WERI-Rb-1 (cell line): ENCODE measurements around the gene GOLIM4.

ENCODE experiments used
- DNase-seq: peaks from one replicate; pipeline ENCODE4 v3.0.0-alpha.2; 2020
- H3K27ac ChIP-seq: fragments of 250-450 bp; sonication (Bioruptor Pico); 2 replicates; pipeline ENCODE4 v1.5.1; 2020; ENCODE audit warnings: mild to moderate bottlenecking, moderate library complexity
- H3K27me3 ChIP-seq: fragments of 250-450 bp; sonication (Bioruptor Pico); 2 replicates; pipeline ENCODE4 v1.5.1; 2021; ENCODE audit warnings: mild to moderate bottlenecking, low read depth, moderate library complexity; ENCODE audit not compliant: insufficient read depth, severe bottlenecking
- H3K36me3 ChIP-seq: fragments of 250-450 bp; sonication (Bioruptor Pico); 2 replicates; pipeline ENCODE4 v1.5.1; 2020; ENCODE audit warnings: mild to moderate bottlenecking, moderate library complexity
- H3K4me3 ChIP-seq: 2 replicates; pipeline ENCODE4 v1.5.1; 2011; ENCODE audit warnings: low read depth, mild to moderate bottlenecking, control low read depth, low read length
- H3K9me3 ChIP-seq: fragments of 250-450 bp; sonication (Bioruptor Pico); 2 replicates; pipeline ENCODE4 v1.5.1; 2021; ENCODE audit warnings: mild to moderate bottlenecking, moderate library complexity; ENCODE audit not compliant: severe bottlenecking
- CTCF ChIP-seq: IDR thresholded peaks from 2 replicates; pipeline ENCODE4 v1.5.1; 2011; ENCODE audit warnings: low read depth, mild to moderate bottlenecking, control low read depth, inconsistent platforms, low read length

The GOLIM4 gene

GRCh38 chr3:168052515-168052914, 43.2 kb downstream of the GOLIM4 start:
- H3K4me3 ChIP-seq: no peak overlapping the region
- TF ChIP-seq CTCF: no peak
- H3K27me3 ChIP-seq: no peaks in the 10 kb centered on the region
- no peaks in the 10 kb centered on the region; the same call in 1 of the 2 replicates for H3K36me3 ChIP-seq
- DNase-seq: no peak
- H3K27ac ChIP-seq: no peak overlapping the region
- no peaks in the 10 kb centered on the region for H3K9me3 ChIP-seq

DNA sequence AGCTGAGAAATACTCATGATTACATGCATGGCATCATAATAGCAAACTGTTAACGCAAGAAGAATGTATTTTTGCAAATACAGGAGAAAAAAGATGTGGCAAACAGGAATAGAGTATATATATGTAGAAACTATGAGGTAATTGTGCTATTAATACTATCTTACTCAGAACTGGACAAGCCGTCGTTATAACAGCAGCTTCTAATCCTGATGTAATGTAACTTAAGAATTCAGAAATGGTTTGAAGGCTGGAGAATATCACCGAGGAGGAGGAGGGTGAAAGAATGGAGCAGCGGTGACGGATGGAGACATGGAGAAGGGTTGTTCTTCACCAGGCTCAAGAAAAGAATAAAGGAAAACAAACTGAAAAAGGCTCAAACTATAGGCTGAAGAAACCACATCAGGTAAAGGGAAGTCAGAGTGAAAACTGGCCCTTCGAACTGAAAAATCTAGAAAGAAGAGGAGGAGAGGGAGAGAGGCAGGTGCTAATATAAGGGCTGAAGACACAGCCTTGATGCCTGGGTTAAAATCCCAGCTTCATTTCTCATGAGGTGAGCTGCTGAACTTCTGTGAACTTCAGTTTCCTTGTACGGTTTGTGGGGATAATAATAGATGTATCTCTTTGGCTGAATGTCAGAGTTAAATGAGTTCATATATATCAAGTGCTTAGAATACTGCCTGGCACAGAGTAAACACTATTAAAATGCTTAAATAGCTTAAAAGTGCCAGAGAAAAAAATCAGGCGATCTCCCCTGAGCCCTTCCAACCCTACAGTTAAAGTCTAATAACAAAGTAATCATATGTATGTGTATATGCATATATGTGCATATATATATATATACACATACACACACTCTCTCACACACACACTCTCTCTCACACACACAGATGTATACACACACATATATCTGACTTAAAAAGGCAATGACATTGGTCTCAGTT, 43.9 kb downstream of the GOLIM4 start:
- H3K4me3 ChIP-seq: no peak overlapping the region
- DNase-seq: no peak
- no peaks in the 10 kb centered on the region for H3K27me3 ChIP-seq
- no peak for TF ChIP-seq CTCF
- H3K36me3 ChIP-seq: no peaks in the 10 kb centered on the region; the same call in 1 of the 2 replicates
- no peak overlapping the region for H3K27ac ChIP-seq
- H3K9me3 ChIP-seq: no peaks in the 10 kb centered on the region

DNA sequence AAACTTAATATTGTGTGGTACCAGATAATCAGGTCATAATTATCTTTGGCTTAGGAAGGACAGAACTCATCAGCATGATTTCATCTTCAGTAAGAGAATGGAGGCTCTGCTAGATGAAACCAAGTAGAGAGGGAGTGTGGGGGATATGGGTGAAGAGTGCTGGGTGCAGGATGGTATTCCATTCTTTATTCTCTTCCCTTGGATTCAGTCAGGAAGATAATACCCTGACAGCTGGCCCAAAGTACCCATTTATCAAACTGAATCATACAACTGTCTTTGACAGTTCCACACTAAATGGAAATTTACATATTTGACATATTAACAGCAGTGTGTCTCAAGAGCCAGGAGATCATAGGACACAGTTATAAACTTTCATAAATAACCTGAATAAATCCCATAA, 44.7 kb downstream of the GOLIM4 start:
- no peak overlapping the region for H3K27ac ChIP-seq
- no peaks in the 10 kb centered on the region for H3K9me3 ChIP-seq
- no peak for TF ChIP-seq CTCF
- no peaks in the 10 kb centered on the region for H3K27me3 ChIP-seq
- no peak overlapping the region for H3K4me3 ChIP-seq
- no peaks in the 10 kb centered on the region; the same call in 1 of the 2 replicates for H3K36me3 ChIP-seq
- no peak for DNase-seq

GRCh38 chr3:168049367-168049974, 46.3 kb downstream of the GOLIM4 start:
- Histone ChIP-seq H3K9me3 (no peaks in the 10 kb centered on the region), H3K27ac (no peak overlapping the region)
- DNase-seq: no peak

More at GRCh38 chr3:168049367-168049974, 46.3 kb downstream of the GOLIM4 start:
- no peak for TF ChIP-seq CTCF
- Histone ChIP-seq H3K27me3 (no peaks in the 10 kb centered on the region), H3K4me3 (no peak overlapping the region), H3K36me3 (no peaks in the 10 kb centered on the region)
